Measurements from ENCODE around the gene PRDX3.

DNA sequence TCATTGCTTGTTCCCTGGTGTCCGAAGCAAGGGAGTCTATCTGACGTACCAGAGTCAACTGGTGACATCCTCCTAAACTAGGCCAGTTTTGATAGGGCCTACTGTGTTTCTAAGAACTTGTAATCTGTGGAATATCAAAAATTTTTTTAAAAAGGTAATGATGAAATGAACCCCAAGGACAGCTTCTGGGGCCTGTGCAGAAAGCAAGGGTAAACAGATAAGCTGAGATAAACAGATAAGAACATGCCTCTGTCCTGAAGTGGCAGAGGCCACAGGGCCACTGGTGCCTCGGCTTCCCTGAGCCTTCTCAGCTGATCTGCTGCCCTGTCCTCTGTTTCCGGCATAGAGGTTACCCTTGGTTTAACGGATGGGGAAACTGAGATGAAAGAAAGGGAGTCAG, 37.5 kb upstream of the PRDX3 start:
- TF ChIP-seq, protein P1, sequence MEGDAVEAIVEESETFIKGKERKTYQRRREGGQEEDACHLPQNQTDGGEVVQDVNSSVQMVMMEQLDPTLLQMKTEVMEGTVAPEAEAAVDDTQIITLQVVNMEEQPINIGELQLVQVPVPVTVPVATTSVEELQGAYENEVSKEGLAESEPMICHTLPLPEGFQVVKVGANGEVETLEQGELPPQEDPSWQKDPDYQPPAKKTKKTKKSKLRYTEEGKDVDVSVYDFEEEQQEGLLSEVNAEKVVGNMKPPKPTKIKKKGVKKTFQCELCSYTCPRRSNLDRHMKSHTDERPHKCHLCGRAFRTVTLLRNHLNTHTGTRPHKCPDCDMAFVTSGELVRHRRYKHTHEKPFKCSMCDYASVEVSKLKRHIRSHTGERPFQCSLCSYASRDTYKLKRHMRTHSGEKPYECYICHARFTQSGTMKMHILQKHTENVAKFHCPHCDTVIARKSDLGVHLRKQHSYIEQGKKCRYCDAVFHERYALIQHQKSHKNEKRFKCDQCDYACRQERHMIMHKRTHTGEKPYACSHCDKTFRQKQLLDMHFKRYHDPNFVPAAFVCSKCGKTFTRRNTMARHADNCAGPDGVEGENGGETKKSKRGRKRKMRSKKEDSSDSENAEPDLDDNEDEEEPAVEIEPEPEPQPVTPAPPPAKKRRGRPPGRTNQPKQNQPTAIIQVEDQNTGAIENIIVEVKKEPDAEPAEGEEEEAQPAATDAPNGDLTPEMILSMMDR (IDR thresholded peaks at IDR 0.05), result no peak
- TF ChIP-seq POLR2A (IDR thresholded peaks at IDR 0.05) (no peak), POLR2AphosphoS5 (IDR thresholded peaks at IDR 0.05; ENCODE audit: insufficient read depth in 1 of 2, low read depth in 1 of 2) (no peak)
